Measurements from ENCODE around the gene GPR146. TPM values are rescaled to one million over a fixed set of nuclear protein-coding genes. Genes with fewer than 3 reads are reported as not detected.
A peak's percentile ranks its signal among the peaks of the same experiment; 100 is the strongest.

The GPR146 gene
- total and polyA plus RNA-seq, 2 of the 13 experiments (the other 11 are each of a cell fraction or from before 2014, with no cell fraction given): 2.0 to 15.9 TPM

GRCh38 chr7:1045069-1046063, 1.0 kb downstream of the GPR146 start (continued):
- 0 out of 2 replicates have a peak, but pooled peaks have one; percentile 9 for TF ChIP-seq ZGPAT (CRISPR knock-in tag; IDR thresholded peaks at IDR 0.05)
- 0 out of 2 replicates have a peak, but pooled peaks have one; percentile 42 for TF ChIP-seq MYPOP (CRISPR knock-in tag; IDR thresholded peaks at IDR 0.05)
- TF ChIP-seq WIZ (CRISPR knock-in tag; IDR thresholded peaks at IDR 0.05): no peak
- TF ChIP-seq, protein P1, sequence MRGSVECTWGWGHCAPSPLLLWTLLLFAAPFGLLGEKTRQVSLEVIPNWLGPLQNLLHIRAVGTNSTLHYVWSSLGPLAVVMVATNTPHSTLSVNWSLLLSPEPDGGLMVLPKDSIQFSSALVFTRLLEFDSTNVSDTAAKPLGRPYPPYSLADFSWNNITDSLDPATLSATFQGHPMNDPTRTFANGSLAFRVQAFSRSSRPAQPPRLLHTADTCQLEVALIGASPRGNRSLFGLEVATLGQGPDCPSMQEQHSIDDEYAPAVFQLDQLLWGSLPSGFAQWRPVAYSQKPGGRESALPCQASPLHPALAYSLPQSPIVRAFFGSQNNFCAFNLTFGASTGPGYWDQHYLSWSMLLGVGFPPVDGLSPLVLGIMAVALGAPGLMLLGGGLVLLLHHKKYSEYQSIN (CRISPR knock-in tag; IDR thresholded peaks at IDR 0.05; ENCODE audit: borderline replicate concordance): no peak
- TF ChIP-seq LCORL (IDR thresholded peaks at IDR 0.05): no peak
- TF ChIP-seq LCORL (CRISPR knock-in tag; IDR thresholded peaks at IDR 0.05): peak; percentile 39; the same call in 1 of the 2 replicates
- 0 out of 2 replicates have a peak, but pooled peaks have one; percentile 41 for TF ChIP-seq ZMAT3 (CRISPR knock-in tag; conservative IDR thresholded peaks at IDR 0.05)
- TF ChIP-seq TARDBP (CRISPR knock-in tag; IDR thresholded peaks at IDR 0.05): 0 out of 2 replicates have a peak, but pooled peaks have one; percentile 18
- TF ChIP-seq POLR2AphosphoS5 (IDR thresholded peaks at IDR 0.05; ENCODE audit: low read depth, low read length): peak; percentile 63
- TF ChIP-seq, protein P2, sequence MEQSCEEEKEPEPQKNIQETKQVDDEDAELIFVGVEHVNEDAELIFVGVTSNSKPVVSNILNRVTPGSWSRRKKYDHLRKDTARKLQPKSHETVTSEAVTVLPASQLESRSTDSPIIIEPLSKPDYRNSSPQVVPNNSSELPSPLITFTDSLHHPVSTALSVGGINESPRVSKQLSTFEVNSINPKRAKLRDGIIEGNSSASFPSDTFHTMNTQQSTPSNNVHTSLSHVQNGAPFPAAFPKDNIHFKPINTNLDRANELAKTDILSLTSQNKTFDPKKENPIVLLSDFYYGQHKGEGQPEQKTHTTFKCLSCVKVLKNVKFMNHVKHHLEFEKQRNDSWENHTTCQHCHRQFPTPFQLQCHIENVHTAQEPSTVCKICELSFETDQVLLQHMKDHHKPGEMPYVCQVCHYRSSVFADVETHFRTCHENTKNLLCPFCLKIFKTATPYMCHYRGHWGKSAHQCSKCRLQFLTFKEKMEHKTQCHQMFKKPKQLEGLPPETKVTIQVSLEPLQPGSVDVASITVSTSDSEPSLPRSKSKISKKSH (CRISPR knock-in tag; IDR thresholded peaks at IDR 0.05; ENCODE audit: borderline replicate concordance): no peak
- TF ChIP-seq HOXA9 (CRISPR knock-in tag; IDR thresholded peaks at IDR 0.05; ENCODE audit: borderline replicate concordance): no peak
- TF ChIP-seq, protein P3, sequence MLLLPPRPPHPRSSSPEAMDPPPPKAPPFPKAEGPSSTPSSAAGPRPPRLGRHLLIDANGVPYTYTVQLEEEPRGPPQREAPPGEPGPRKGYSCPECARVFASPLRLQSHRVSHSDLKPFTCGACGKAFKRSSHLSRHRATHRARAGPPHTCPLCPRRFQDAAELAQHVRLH (CRISPR knock-in tag; IDR thresholded peaks at IDR 0.05; ENCODE audit: borderline replicate concordance, low read depth): 0 out of 2 replicates have a peak, but pooled peaks have one; percentile 7
- TF ChIP-seq, protein P4, sequence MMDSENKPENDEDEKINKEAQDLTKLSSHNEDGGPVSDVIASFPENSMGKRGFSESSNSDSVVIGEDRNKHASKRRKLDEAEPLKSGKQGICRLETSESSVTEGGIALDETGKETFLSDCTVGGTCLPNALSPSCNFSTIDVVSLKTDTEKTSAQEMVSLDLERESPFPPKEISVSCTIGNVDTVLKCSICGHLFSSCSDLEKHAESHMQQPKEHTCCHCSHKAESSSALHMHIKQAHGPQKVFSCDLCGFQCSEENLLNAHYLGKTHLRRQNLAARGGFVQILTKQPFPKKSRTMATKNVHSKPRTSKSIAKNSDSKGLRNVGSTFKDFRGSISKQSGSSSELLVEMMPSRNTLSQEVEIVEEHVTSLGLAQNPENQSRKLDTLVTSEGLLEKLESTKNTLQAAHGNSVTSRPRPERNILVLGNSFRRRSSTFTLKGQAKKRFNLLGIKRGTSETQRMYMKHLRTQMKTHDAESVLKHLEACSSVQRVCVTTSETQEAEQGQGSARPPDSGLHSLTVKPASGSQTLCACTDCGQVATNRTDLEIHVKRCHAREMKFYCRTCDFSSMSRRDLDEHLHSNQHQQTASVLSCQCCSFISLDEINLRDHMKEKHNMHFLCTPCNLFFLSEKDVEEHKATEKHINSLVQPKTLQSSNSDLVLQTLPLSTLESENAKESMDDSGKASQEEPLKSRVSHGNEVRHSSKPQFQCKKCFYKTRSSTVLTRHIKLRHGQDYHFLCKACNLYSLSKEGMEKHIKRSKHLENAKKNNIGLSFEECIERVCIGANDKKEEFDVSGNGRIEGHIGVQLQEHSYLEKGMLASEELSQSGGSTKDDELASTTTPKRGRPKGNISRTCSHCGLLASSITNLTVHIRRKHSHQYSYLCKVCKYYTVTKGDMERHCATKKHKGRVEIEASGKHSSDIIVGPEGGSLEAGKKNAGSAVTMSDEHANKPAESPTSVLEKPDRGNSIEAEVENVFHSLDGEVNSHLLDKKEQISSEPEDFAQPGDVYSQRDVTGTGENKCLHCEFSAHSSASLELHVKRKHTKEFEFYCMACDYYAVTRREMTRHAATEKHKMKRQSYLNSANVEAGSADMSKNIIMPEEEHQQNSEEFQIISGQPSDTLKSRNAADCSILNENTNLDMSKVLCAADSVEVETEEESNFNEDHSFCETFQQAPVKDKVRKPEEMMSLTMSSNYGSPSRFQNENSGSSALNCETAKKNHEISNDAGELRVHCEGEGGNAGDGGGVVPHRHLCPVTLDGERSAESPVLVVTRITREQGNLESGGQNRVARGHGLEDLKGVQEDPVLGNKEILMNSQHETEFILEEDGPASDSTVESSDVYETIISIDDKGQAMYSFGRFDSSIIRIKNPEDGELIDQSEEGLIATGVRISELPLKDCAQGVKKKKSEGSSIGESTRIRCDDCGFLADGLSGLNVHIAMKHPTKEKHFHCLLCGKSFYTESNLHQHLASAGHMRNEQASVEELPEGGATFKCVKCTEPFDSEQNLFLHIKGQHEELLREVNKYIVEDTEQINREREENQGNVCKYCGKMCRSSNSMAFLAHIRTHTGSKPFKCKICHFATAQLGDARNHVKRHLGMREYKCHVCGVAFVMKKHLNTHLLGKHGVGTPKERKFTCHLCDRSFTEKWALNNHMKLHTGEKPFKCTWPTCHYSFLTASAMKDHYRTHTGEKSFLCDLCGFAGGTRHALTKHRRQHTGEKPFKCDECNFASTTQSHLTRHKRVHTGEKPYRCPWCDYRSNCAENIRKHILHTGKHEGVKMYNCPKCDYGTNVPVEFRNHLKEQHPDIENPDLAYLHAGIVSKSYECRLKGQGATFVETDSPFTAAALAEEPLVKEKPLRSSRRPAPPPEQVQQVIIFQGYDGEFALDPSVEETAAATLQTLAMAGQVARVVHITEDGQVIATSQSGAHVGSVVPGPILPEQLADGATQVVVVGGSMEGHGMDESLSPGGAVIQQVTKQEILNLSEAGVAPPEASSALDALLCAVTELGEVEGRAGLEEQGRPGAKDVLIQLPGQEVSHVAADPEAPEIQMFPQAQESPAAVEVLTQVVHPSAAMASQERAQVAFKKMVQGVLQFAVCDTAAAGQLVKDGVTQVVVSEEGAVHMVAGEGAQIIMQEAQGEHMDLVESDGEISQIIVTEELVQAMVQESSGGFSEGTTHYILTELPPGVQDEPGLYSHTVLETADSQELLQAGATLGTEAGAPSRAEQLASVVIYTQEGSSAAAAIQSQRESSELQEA (CRISPR knock-in tag; IDR thresholded peaks at IDR 0.05; ENCODE audit: not compliant biosample characterization): no peak

Data from HepG2 (cell line).